H1 (cell line): ENCODE results near the gene POLDIP3. TPM values are rescaled to one million over a fixed set of nuclear protein-coding genes. Genes with fewer than 3 reads are reported as not detected.

Experiments
- CTCF ChIA-PET: fragments of 300-600 bp; sonication (Branson Sonifier 250); formaldehyde crosslinking; loops from one replicate; lab custom pipeline; 2021; ENCODE audit not compliant: partially characterized antibody; lab: Charles Lee
- POLR2A ChIA-PET: fragments of 300-600 bp; sonication (Branson Sonifier 250); formaldehyde crosslinking; loops from one replicate; lab custom pipeline; 2021; ENCODE audit warnings: inconsistent platforms; ENCODE audit not compliant: partially characterized antibody; lab: Charles Lee
- DNase-seq, 2 experiments: peaks; one replicate each; pipeline versions ENCODE4 v3.0.0 to v3.0.0-alpha.2; 2010 to 2022; ENCODE audit warnings: low spot score in 2 of 2, low read depth in 1 of 2, mixed read lengths in 1 of 2
- FAIRE-seq: peaks from 2 replicates; lab custom pipeline; 2011; peaks lifted over from hg19 to GRCh38; lab: Jason Lieb, UNC
- H2AFZ ChIP-seq: 2 replicates; pipeline ENCODE4 v1.8.1; 2012; ENCODE audit warnings: low read length, inconsistent platforms
- H2AK5ac ChIP-seq: 2 replicates; pipeline ENCODE4 v1.6.1; 2013; ENCODE audit warnings: low read depth, low read length
- H2BK120ac ChIP-seq: replicated peaks from 2 replicates; pipeline ENCODE3; 2013; ENCODE audit warnings: low read depth, low read length, inconsistent platforms
- H2BK12ac ChIP-seq: 2 replicates; pipeline ENCODE4 v1.6.1; 2013; ENCODE audit warnings: low read depth, low read length
- H2BK15ac ChIP-seq: 2 replicates; pipeline ENCODE4 v1.6.1; 2013; ENCODE audit warnings: low read length
- H2BK20ac ChIP-seq: 2 replicates; pipeline ENCODE4 v1.6.1; 2013; ENCODE audit warnings: low read length
- H2BK5ac ChIP-seq: 2 replicates; pipeline ENCODE4 v1.6.1; 2013; ENCODE audit warnings: low read depth, low read length
- H3K14ac ChIP-seq: 2 replicates; pipeline ENCODE4 v1.6.1; 2013; ENCODE audit warnings: inconsistent platforms; ENCODE audit not compliant: insufficient read length
- H3K18ac ChIP-seq: 2 replicates; pipeline ENCODE4 v1.6.1; 2013; ENCODE audit warnings: low read length; ENCODE audit errors: extremely low read depth
- H3K23ac ChIP-seq: 2 replicates; pipeline ENCODE4 v1.6.1; 2013; ENCODE audit warnings: inconsistent platforms; ENCODE audit not compliant: insufficient read length
- H3K23me2 ChIP-seq: 2 replicates; pipeline ENCODE4 v1.6.1; 2013; ENCODE audit warnings: low read depth, low read length
- H3K27ac ChIP-seq: 2 replicates; pipeline ENCODE4 v1.6.1; 2011; ENCODE audit warnings: low read depth, low read length, inconsistent platforms
- H3K27me3 ChIP-seq, 4 experiments: replicated peaks in 1 of 4; 1 replicate in 1 of 4; 2 replicates in 3 of 4; pipeline versions ENCODE4 v1.6.1 to v1.8.1; 2011 to 2013; ENCODE audit warnings: low read length in 3 of 4, mild to moderate bottlenecking in 3 of 4, inconsistent platforms in 2 of 4, mixed read lengths in 2 of 4, moderate library complexity in 1 of 4; ENCODE audit not compliant: control insufficient read depth in 3 of 4, insufficient read depth in 3 of 4; ENCODE audit errors: extremely low read depth in 1 of 4
- H3K36me3 ChIP-seq, 4 experiments: 2 replicates each; pipeline versions ENCODE4 v1.6.1 to v1.8.1; 2011 to 2013; ENCODE audit warnings: mild to moderate bottlenecking in 4 of 4, low read length in 3 of 4, moderate library complexity in 2 of 4, control low read depth in 1 of 4, inconsistent platforms in 1 of 4; ENCODE audit not compliant: insufficient read depth in 4 of 4, control insufficient read depth in 2 of 4
- H3K4ac ChIP-seq: replicated peaks from 2 replicates; pipeline ENCODE3; 2013; ENCODE audit warnings: low read length, low read depth, mixed read lengths, inconsistent platforms; ENCODE audit not compliant: insufficient read length
- H3K4me1 ChIP-seq, 4 experiments: replicated peaks in 1 of 4; 1 replicate in 1 of 4; 2 replicates in 3 of 4; pipeline versions ENCODE4 v1.6.1 to v1.8.1; 2011 to 2013; ENCODE audit warnings: low read length in 3 of 4, inconsistent platforms in 2 of 4, mixed read lengths in 1 of 4; ENCODE audit not compliant: insufficient read depth in 4 of 4, control insufficient read depth in 3 of 4
- H3K4me2 ChIP-seq, 2 experiments: 2 replicates each; pipeline versions ENCODE4 v1.6.1 to v1.8.1; 2011 to 2013; ENCODE audit warnings: low read depth in 2 of 2, low read length in 2 of 2, control low read depth in 1 of 2, inconsistent platforms in 1 of 2, mild to moderate bottlenecking in 1 of 2; ENCODE audit not compliant: insufficient read depth in 1 of 2
- H3K4me3 ChIP-seq, 4 experiments: fragments of 200-600, 300-600 bp in 1 of 4; sonication (generic), shearing (Covaris generic), sonication (Bioruptor Twin) in 1 of 4; 2 replicates each; pipeline versions ENCODE4 v1.5.1 to v1.8.1; 2011 to 2016; ENCODE audit warnings: low read length in 4 of 4, low read depth in 3 of 4, control low read depth in 2 of 4, inconsistent platforms in 2 of 4, mild to moderate bottlenecking in 2 of 4, mixed read lengths in 1 of 4, moderate library complexity in 1 of 4; ENCODE audit not compliant: insufficient read depth in 2 of 4; ENCODE audit errors: extremely low read depth in 1 of 4
- H3K56ac ChIP-seq: replicated peaks from 2 replicates; pipeline ENCODE3; 2013; ENCODE audit warnings: low read depth, mild to moderate bottlenecking, mixed read lengths, low read length, inconsistent platforms; ENCODE audit not compliant: insufficient read length
- H3K79me1 ChIP-seq: 2 replicates; pipeline ENCODE4 v1.6.1; 2013; ENCODE audit warnings: low read depth, low read length, control low read depth
- H3K79me2 ChIP-seq, 2 experiments: 2 replicates each; pipeline versions ENCODE4 v1.6.1 to v1.8.1; 2012 to 2013; ENCODE audit warnings: low read length in 2 of 2, mild to moderate bottlenecking in 2 of 2, inconsistent platforms in 1 of 2; ENCODE audit not compliant: insufficient read depth in 2 of 2, control insufficient read depth in 1 of 2
- H3K9ac ChIP-seq, 4 experiments: replicated peaks in 1 of 4; 1 replicate in 1 of 4; 2 replicates in 3 of 4; pipeline versions ENCODE4 v1.6.1 to v1.8.1; 2011 to 2013; ENCODE audit warnings: low read depth in 3 of 4, low read length in 3 of 4, control low read depth in 2 of 4, mild to moderate bottlenecking in 2 of 4, moderate library complexity in 2 of 4, inconsistent platforms in 1 of 4; ENCODE audit errors: extremely low read depth in 1 of 4
- H3K9me3 ChIP-seq, 2 experiments: 2 replicates each; pipeline versions ENCODE4 v1.6.1 to v1.8.1; 2012 to 2013; ENCODE audit warnings: mild to moderate bottlenecking in 2 of 2, moderate library complexity in 2 of 2, control low read depth in 1 of 2, inconsistent platforms in 1 of 2, low read depth in 1 of 2, low read length in 1 of 2, mixed read lengths in 1 of 2; ENCODE audit not compliant: insufficient read depth in 2 of 2
- H4K20me1 ChIP-seq, 2 experiments: replicated peaks in 1 of 2; 2 replicates each; pipeline versions ENCODE3 to v1.8.1; 2011 to 2013; ENCODE audit warnings: inconsistent platforms in 2 of 2, low read length in 2 of 2, mild to moderate bottlenecking in 1 of 2; ENCODE audit not compliant: insufficient read depth in 2 of 2, control insufficient read depth in 1 of 2
- H4K5ac ChIP-seq: 2 replicates; pipeline ENCODE4 v1.6.1; 2013; ENCODE audit warnings: low read length, low read depth, mixed read lengths, inconsistent platforms; ENCODE audit not compliant: insufficient read length
- H4K8ac ChIP-seq: 2 replicates; pipeline ENCODE4 v1.8.0; 2013; ENCODE audit warnings: mild to moderate bottlenecking, moderate library complexity, low read length, inconsistent platforms; ENCODE audit not compliant: insufficient read depth; ENCODE audit errors: extremely low read depth
- H4K91ac ChIP-seq: replicated peaks from 2 replicates; pipeline ENCODE3; 2013; ENCODE audit warnings: low read length, mixed read lengths, inconsistent platforms; ENCODE audit not compliant: insufficient read length
- CBX8 ChIP-seq: fragments of 300-800, 300-1000 bp; sonication (generic); IDR thresholded peaks from 2 replicates; pipeline ENCODE4 v1.7.1; 2016; ENCODE audit warnings: low read depth, low read length, borderline replicate concordance
- EZH2 ChIP-seq: fragments of 200-600 bp; sonication (generic); IDR thresholded peaks from 2 replicates; pipeline ENCODE4 v1.7.1; 2012; ENCODE audit warnings: low read depth, mild to moderate bottlenecking, moderate library complexity, low read length, inconsistent platforms; ENCODE audit not compliant: severe bottlenecking
- MAFK ChIP-seq: IDR thresholded peaks from 2 replicates; pipeline ENCODE4 v1.6.1; 2012; ENCODE audit warnings: low read depth, mild to moderate bottlenecking, improper control_type of control experiment, low read length
- RAD21 ChIP-seq, 2 experiments: IDR thresholded peaks in 1 of 2; conservative IDR thresholded peaks in 1 of 2; 2 replicates each; pipeline ENCODE4 v1.6.1; 2011; ENCODE audit warnings: low read depth in 2 of 2, low read length in 2 of 2, improper control_type of control experiment in 1 of 2, inconsistent platforms in 1 of 2, mild to moderate bottlenecking in 1 of 2, moderate library complexity in 1 of 2
- TAF1 ChIP-seq: IDR thresholded peaks from 2 replicates; pipeline ENCODE4 v1.6.1; 2011; ENCODE audit warnings: mild to moderate bottlenecking, low read depth, low read length
- YY1 ChIP-seq: IDR thresholded peaks from 2 replicates; pipeline ENCODE4 v1.6.1; 2011; ENCODE audit warnings: low read depth, mild to moderate bottlenecking, low read length
- WGBS, 2 experiments: shearing (Covaris generic) in 1 of 2; methylation state at CpG; one replicate each; pipeline versions ENCODE4 v1.1.6 to v1.1.7; 2013 to 2015; ENCODE audit warnings: low lambda C conversion rate in 2 of 2, mixed read lengths in 2 of 2, inconsistent platforms in 1 of 2, low coverage in 1 of 2, missing lambda C conversion rate in 1 of 2; ENCODE audit not compliant: insufficient replicate concordance in 2 of 2, insufficient coverage in 1 of 2, insufficient read length in 1 of 2; ENCODE audit errors: extremely low coverage in 1 of 2, missing lambda C conversion rate in 1 of 2; 5-methylcytosine and 5-hydroxymethylcytosine counted together
- polyA plus RNA-seq, 7 experiments: library from polyadenylated mRNA; depleted of rRNA in 3 of 7; stranded (reverse) in 5 of 7; unstranded in 2 of 7; fragments of >200 nt in 5 of 7; fragments of 200-250 nt in 2 of 7; gene quantifications; 1 replicate in 5 of 7; 2 replicates in 1 of 7; 4 replicates in 1 of 7; pipeline versions ENCODE4 v1.2.1 to v1.2.3, GENCODE V29; 2011 to 2013; ENCODE audit warnings: missing spikeins in 2 of 7, mixed read lengths in 2 of 7
- total RNA-seq: library from RNA; stranded (reverse); fragmentation: NEBNext Ultra II Directional; extraction: Animal tissue kit (Norgen Biotek cat#: 25700); gene quantifications from 2 replicates; pipeline ENCODE4 v1.2.1, GENCODE V29; 2021

POLDIP3 gene
- total and polyA plus RNA-seq, 2 of the 8 experiments (the other 6 are each of a cell fraction or from before 2014, with no cell fraction given) = 43.5 to 84.6 TPM

- H3K23ac ChIP-seq = no peak overlapping the region
- H3K27me3 ChIP-seq = no peaks in the 10 kb centered on the region
- H4K5ac ChIP-seq = no peak overlapping the region
- ChIA-PET CTCF (interaction anchor here (0.9 to 1.3 kb wide), 3 partner anchors 20 to 194 kb away, joined by 4 to 5 read pairs (median 4); no protein-coding TSS in a partner anchor), POLR2A (interaction anchor here (1.1 to 8.9 kb wide), 3 partner anchors 11 to 23 kb away, joined by 3 to 85 read pairs (median 3); partner anchors contain the start of genes CYB5R3 and POLDIP3)
- H3K18ac ChIP-seq = no peak overlapping the region
- no peak overlapping the region for H2BK20ac ChIP-seq
- H3K79me1 ChIP-seq = no peaks in the 10 kb centered on the region
- WGBS, 2 experiments = 96% methylated on average over 7 of the region's 7 CpGs; no CpG with 5 or more reads in 1 of the 2 experiments
- H4K91ac ChIP-seq = no peak overlapping the region
- H2BK12ac ChIP-seq = no peak overlapping the region
- H2BK5ac ChIP-seq = no peak overlapping the region
- H3K4me3 ChIP-seq = no peak overlapping the region
- no peak overlapping the region for H3K14ac ChIP-seq
- H2BK120ac ChIP-seq = no peak overlapping the region
- H4K20me1 ChIP-seq = peaks cover 0 to 7% of the 10 kb centered on the region in 2 experiments
- no peak overlapping the region for H3K4ac ChIP-seq
- no peak overlapping the region for H3K27ac ChIP-seq
- H4K8ac ChIP-seq = peak overlapping the region; percentile 65; the same call in 1 of the 2 replicates
- H3K4me2 ChIP-seq = no peak overlapping the region
- no peak overlapping the region for H3K56ac ChIP-seq
- no peaks in the 10 kb centered on the region for H3K9me3 ChIP-seq
- H2AFZ ChIP-seq = no peak overlapping the region
- H2AK5ac ChIP-seq = no peak overlapping the region
- DNase-seq (no peak), FAIRE-seq (no peak)
- no peaks in the 10 kb centered on the region for H3K23me2 ChIP-seq
- no peak overlapping the region for H3K9ac ChIP-seq
- H3K36me3 ChIP-seq = peaks cover 6 to 35% (median 18%) of the 10 kb centered on the region in 4 experiments; a peak in 5 of 8 replicates
- H3K79me2 ChIP-seq = no peaks in the 10 kb centered on the region
- H3K4me1 ChIP-seq = no peaks in the 10 kb centered on the region; a peak in 1 of 7 replicates
- H2BK15ac ChIP-seq = no peak overlapping the region
- TF ChIP-seq YY1 = no peak
- no peak for TF ChIP-seq MAFK
- no peak for TF ChIP-seq CBX8
- TF ChIP-seq RAD21 (IDR thresholded peaks at IDR 0.05 in 1 of 2, conservative IDR thresholded peaks at IDR 0.05 in 1 of 2; ENCODE audit: low read depth in 2 of 2, low read length in 2 of 2) = no peak
- TF ChIP-seq TAF1 = no peak
- TF ChIP-seq EZH2 = no peak
Observed at GRCh38 chr22:42626431-42626830, 11.7 kb upstream of the POLDIP3 start.
